Hematopoietic multipotent progenitor cell (in vitro differentiated cells): ENCODE measurements around the gene ZDHHC15. TPM values are rescaled to one million over a fixed set of nuclear protein-coding genes. Genes with fewer than 3 reads are reported as not detected.
A peak's percentile ranks its signal among the peaks of the same experiment; 100 is the strongest.
"Not testable (repeated sequence)": the region's sequence is repeated elsewhere in the genome, so short reads cannot be mapped to it uniquely, and the experiment has no call there.

Experiments
- DNase-seq, 3 donors: peaks; one replicate each; pipeline ENCODE4 v3.0.0-alpha.2; 2011 to 2015; ENCODE audit warnings: low read depth in 2 of 3, low spot score in 2 of 3
- total RNA-seq: library from RNA; depleted of rRNA; stranded (reverse); fragments of >200 nt; gene quantifications from one replicate; pipeline ENCODE4 v1.2.3, GENCODE V29; 2012

The ZDHHC15 gene
- 2.2 TPM for total RNA-seq

- DNase-seq: peak; percentile 14 to 88 (median 83)
Observed at GRCh38 chrX:75522565-75523431, at the start of gene ZDHHC15. ZDHHC15 (minus strand) TSS chrX:75523037; CDS start chrX:75523024, 13 bp downstream.

GRCh38 chrX:75560544-75560943 is 37.7 kb upstream of the ZDHHC15 start:
- DNase-seq: not testable (repeated sequence)

GRCh38 chrX:75547783-75548182 is 24.9 kb upstream of the ZDHHC15 start:
- DNase-seq: peak in 2 of 3 donors; percentile 51 to 88

GRCh38 chrX:75546724-75547511 is 24.1 kb upstream of the ZDHHC15 start:
- peak in 1 of 3 donors; percentile 2 for DNase-seq

- no peak for DNase-seq
Observed at GRCh38 chrX:75544786-75545185, 21.9 kb upstream of the ZDHHC15 start.

GRCh38 chrX:75483933-75484332 is 38.9 kb downstream of the ZDHHC15 start:
- no peak for DNase-seq

GRCh38 chrX:75461780-75462179 is 61.1 kb downstream of the ZDHHC15 start:
- DNase-seq: peak in 2 of 3 donors; percentile 0 to 28

- peak in 1 of 3 donors; percentile 37 for DNase-seq
Observed at GRCh38 chrX:75421688-75422230, 101.1 kb downstream of the ZDHHC15 start.

- not testable (repeated sequence) for DNase-seq
Observed at GRCh38 chrX:75407153-75407552, 115.7 kb downstream of the ZDHHC15 start.

- no peak for DNase-seq
Observed at GRCh38 chrX:75390470-75390869, 132.4 kb downstream of the ZDHHC15 start.

- no peak for DNase-seq
Observed at GRCh38 chrX:75369721-75370120, 153.1 kb downstream of the ZDHHC15 start.

GRCh38 chrX:75366861-75367260 is 156.0 kb downstream of the ZDHHC15 start:
- no peak for DNase-seq

GRCh38 chrX:75365243-75365975 is 157.4 kb downstream of the ZDHHC15 start:
- DNase-seq: peak in 1 of 3 donors; percentile 1

- DNase-seq: no peak
Observed at GRCh38 chrX:75361788-75362187, 161.0 kb downstream of the ZDHHC15 start.

- not testable (repeated sequence) for DNase-seq
Observed at GRCh38 chrX:75348601-75349000, 174.2 kb downstream of the ZDHHC15 start.

- no peak for DNase-seq
Observed at GRCh38 chrX:75337525-75337924, 185.3 kb downstream of the ZDHHC15 start.

- DNase-seq: no peak
Observed at GRCh38 chrX:75335127-75335458, 187.7 kb downstream of the ZDHHC15 start.

- not testable (repeated sequence) for DNase-seq
Observed at GRCh38 chrX:75334407-75335126, 188.3 kb downstream of the ZDHHC15 start.

- DNase-seq: no peak
Observed at GRCh38 chrX:75327607-75328006, 195.2 kb downstream of the ZDHHC15 start.
